IMR-90 (cell line): ENCODE measurements around the gene CRYZL1. TPM values are rescaled to one million over a fixed set of nuclear protein-coding genes. Genes with fewer than 3 reads are reported as not detected.

Source experiments
- ATAC-seq: fragments of 200-7000 bp; cut with Tn5 transposase; 2 replicates; pipeline ENCODE4 v1.9.1; 2020; ENCODE audit warnings: low read depth, mild to moderate bottlenecking, moderate library complexity
- BruUV-seq: library from RNA; stranded (reverse); fragments of 400-500 nt; replicated peaks from 2 replicates; lab custom pipeline; 2021; lab: Mats Ljungman, UMichigan
- CTCF ChIA-PET: fragments of 300-600 bp; formaldehyde crosslinking; extraction: SDS; loops from one replicate; lab custom pipeline; 2021; ENCODE audit warnings: antibody characterized with exemption; lab: Yijun Ruan, JAX
- POLR2A ChIA-PET: fragments of 300-600 bp; sonication (Branson Sonifier 250); formaldehyde crosslinking; loops from one replicate; lab custom pipeline; 2022; ENCODE audit warnings: antibody characterized with exemption; ENCODE audit not compliant: unreplicated experiment; lab: Charles Lee
- DNase-seq: peaks from one replicate; pipeline ENCODE4 v3.0.0; 2013
- H2AFZ ChIP-seq: replicated peaks from 2 replicates; pipeline ENCODE3; 2013; ENCODE audit warnings: low read length, mild to moderate bottlenecking; ENCODE audit not compliant: poor library complexity
- H2AK5ac ChIP-seq: 2 replicates; pipeline ENCODE4 v1.6.1; 2013; ENCODE audit warnings: low read depth, low read length, inconsistent platforms
- H2AK9ac ChIP-seq: replicated peaks from 2 replicates; pipeline ENCODE3; 2013; ENCODE audit warnings: mild to moderate bottlenecking, low read depth, low read length, moderate library complexity; ENCODE audit not compliant: poor library complexity
- H2BK120ac ChIP-seq: 2 replicates; pipeline ENCODE4 v1.6.1; 2013; ENCODE audit warnings: low read depth, low read length, inconsistent platforms
- H2BK15ac ChIP-seq: 3 replicates; pipeline ENCODE4 v1.6.1; 2013; ENCODE audit warnings: low read depth, low read length, inconsistent platforms
- H2BK20ac ChIP-seq: 2 replicates; pipeline ENCODE4 v1.6.1; 2013; ENCODE audit warnings: low read depth, mild to moderate bottlenecking, inconsistent platforms, low read length, moderate library complexity
- H2BK5ac ChIP-seq: 2 replicates; pipeline ENCODE4 v1.6.1; 2013; ENCODE audit warnings: mild to moderate bottlenecking, low read depth, low read length, inconsistent platforms; ENCODE audit not compliant: poor library complexity, severe bottlenecking
- H3K14ac ChIP-seq: replicated peaks from 2 replicates; pipeline ENCODE4 v1.6.1; 2013; ENCODE audit warnings: low read depth, low read length, inconsistent platforms
- H3K18ac ChIP-seq: 2 replicates; pipeline ENCODE4 v1.6.1; 2013; ENCODE audit warnings: low read depth, low read length, control low read depth
- H3K23ac ChIP-seq: 2 replicates; pipeline ENCODE4 v1.6.1; 2013; ENCODE audit warnings: low read depth, low read length, inconsistent platforms
- H3K27ac ChIP-seq: 2 replicates; pipeline ENCODE4 v1.5.1; 2013; ENCODE audit warnings: mild to moderate bottlenecking, control low read depth, low read length; ENCODE audit not compliant: insufficient read depth
- H3K27me3 ChIP-seq: 2 replicates; pipeline ENCODE4 v1.6.1; 2013; ENCODE audit warnings: low read length; ENCODE audit not compliant: control insufficient read depth, insufficient read depth
- H3K36me3 ChIP-seq: 2 replicates; pipeline ENCODE4 v1.6.1; 2013; ENCODE audit warnings: low read length, mixed read lengths; ENCODE audit not compliant: control insufficient read depth, insufficient read depth
- H3K4ac ChIP-seq: 2 replicates; pipeline ENCODE4 v1.6.1; 2013; ENCODE audit warnings: low read depth, low read length, inconsistent platforms
- H3K4me1 ChIP-seq: 2 replicates; pipeline ENCODE4 v1.6.1; 2013; ENCODE audit warnings: low read length, mixed read lengths; ENCODE audit not compliant: control insufficient read depth, insufficient read depth
- H3K4me2 ChIP-seq: 2 replicates; pipeline ENCODE4 v1.6.1; 2013; ENCODE audit warnings: low read depth, mild to moderate bottlenecking, control low read depth, low read length, moderate library complexity
- H3K4me3 ChIP-seq: 2 replicates; pipeline ENCODE4 v1.5.1; 2013; ENCODE audit warnings: low read depth, mild to moderate bottlenecking, control low read depth, low read length, moderate library complexity; ENCODE audit not compliant: insufficient read depth
- H3K56ac ChIP-seq: 2 replicates; pipeline ENCODE4 v1.6.1; 2013; ENCODE audit warnings: low read length, inconsistent platforms; ENCODE audit not compliant: insufficient read depth; ENCODE audit errors: extremely low read depth
- H3K79me1 ChIP-seq, 2 experiments: 2 replicates each; pipeline ENCODE4 v1.6.1; 2013; ENCODE audit warnings: low read length in 2 of 2, inconsistent platforms in 1 of 2, low read depth in 1 of 2
- H3K9ac ChIP-seq: 2 replicates; pipeline ENCODE4 v1.6.1; 2013; ENCODE audit warnings: low read depth, low read length, control low read depth
- H3K9me1 ChIP-seq: 2 replicates; pipeline ENCODE4 v1.6.1; 2013; ENCODE audit warnings: low read length, inconsistent platforms; ENCODE audit not compliant: insufficient read depth
- H3K9me3 ChIP-seq: 2 replicates; pipeline ENCODE4 v1.6.1; 2013; ENCODE audit warnings: low read length; ENCODE audit not compliant: control insufficient read depth, insufficient read depth
- H4K20me1 ChIP-seq: 2 replicates; pipeline ENCODE4 v1.6.1; 2013; ENCODE audit warnings: low read length, inconsistent platforms; ENCODE audit not compliant: insufficient read depth
- H4K5ac ChIP-seq: 2 replicates; pipeline ENCODE4 v1.6.1; 2013; ENCODE audit warnings: mild to moderate bottlenecking, low read depth, low read length, control low read depth
- H4K8ac ChIP-seq, 2 experiments: 2 replicates each; pipeline ENCODE4 v1.6.1; 2013; ENCODE audit warnings: low read depth in 2 of 2, low read length in 2 of 2, control low read depth in 1 of 2, inconsistent platforms in 1 of 2
- H4K91ac ChIP-seq: 2 replicates; pipeline ENCODE4 v1.6.1; 2013; ENCODE audit warnings: low read depth, low read length, inconsistent platforms; ENCODE audit not compliant: insufficient read depth
- CHD1 ChIP-seq: IDR thresholded peaks from 2 replicates; pipeline ENCODE4 v1.6.1; 2012; ENCODE audit warnings: low read depth, low read length, improper control_type of control experiment
- ELK1 ChIP-seq: fragments of 150-350 bp; IDR thresholded peaks from 2 replicates; pipeline ENCODE4 v1.6.1; 2016; ENCODE audit warnings: low read depth, mild to moderate bottlenecking, low read length, moderate library complexity, borderline replicate concordance
- NFE2L2 ChIP-seq: fragments of 150-350 bp; IDR thresholded peaks from 2 replicates; pipeline ENCODE4 v1.6.1; 2016; ENCODE audit warnings: low read depth, mild to moderate bottlenecking, low read length
- RFX5 ChIP-seq: IDR thresholded peaks from 2 replicates; pipeline ENCODE4 v1.8.0; 2012; ENCODE audit warnings: low read depth, mild to moderate bottlenecking, low read length, moderate library complexity
- WGBS, 2 experiments: methylation state at CpG; one replicate each; pipeline versions ENCODE4 v1.1.5 to v1.1.7; 2013; ENCODE audit warnings: missing lambda C conversion rate in 2 of 2; ENCODE audit not compliant: insufficient read length in 1 of 2; ENCODE audit errors: extremely low coverage in 2 of 2; 5-methylcytosine and 5-hydroxymethylcytosine counted together
- dilution Hi-C: fragments of 300-500 bp; cut with HindIII; formaldehyde crosslinking; loops from one replicate; pipeline ENCODE4 v1.14.3; 2018; ENCODE audit warnings: low sequenced_read_pairs; ENCODE audit not compliant: unreplicated experiment
- in situ Hi-C: fragments of 300-500 bp; cut with MboI; formaldehyde crosslinking; loops from 3 replicates; pipeline ENCODE4 v1.14.3; 2019; ENCODE audit warnings: low sequenced_read_pairs, inconsistent platforms, mixed read lengths
- intact Hi-C: fragments of 100-400 bp; cut with micrococcal nuclease; formaldehyde crosslinking; loops from 2 replicates; pipeline ENCODE4 v1.10.0; 2022
- polyA plus RNA-seq, 3 experiments: library from polyadenylated mRNA; depleted of rRNA; stranded (reverse); fragments of >200 nt; gene quantifications; 2 replicates each; pipeline ENCODE4 v1.2.3, GENCODE V29; 2012; ENCODE audit warnings: low replicate concordance in 1 of 3
- total RNA-seq: library from RNA; depleted of rRNA; stranded (reverse); fragments of >200 nt; gene quantifications from 2 replicates; pipeline ENCODE4 v1.2.3, GENCODE V29; 2012
- TF ChIP-seq, protein P1 (sequence below): fragments of 150-350 bp; IDR thresholded peaks from 2 replicates; pipeline ENCODE4 v1.6.1; 2017; ENCODE audit warnings: mild to moderate bottlenecking, antibody characterized with exemption, low read length, low read depth
- TF ChIP-seq, protein P2 (sequence below): conservative IDR thresholded peaks from 2 replicates; pipeline ENCODE4 v1.5.1; 2012; ENCODE audit warnings: mild to moderate bottlenecking, low read depth, low read length, improper control_type of control experiment

The CRYZL1 gene
- total and polyA plus RNA-seq, 2 of the 4 experiments (the other 2 are of a cell fraction), result 19.9 to 28.5 TPM

DNA sequence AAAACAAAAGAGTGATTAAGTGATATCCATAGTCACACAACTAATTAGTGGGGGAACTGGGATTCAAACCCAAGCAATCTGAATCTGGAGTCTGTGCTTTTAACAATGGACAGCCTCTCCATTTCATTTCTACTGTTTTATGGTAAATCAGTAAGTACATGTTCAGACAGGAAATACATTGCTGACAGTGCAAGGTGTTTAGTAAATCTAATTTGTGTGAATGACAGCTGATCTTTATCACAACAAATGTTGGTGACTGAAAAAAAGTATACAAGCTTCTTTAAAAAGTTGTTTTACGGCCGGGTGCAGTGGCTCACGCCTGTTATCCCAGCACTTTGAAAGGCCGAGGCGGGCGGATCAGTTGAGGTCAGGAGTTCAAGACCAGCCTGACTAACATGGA, 73.6 kb downstream of the CRYZL1 start:
- DNase-seq (no peak), ATAC-seq (no peak)
- Histone ChIP-seq H4K5ac (no peak overlapping the region), H3K4me2 (no peak overlapping the region), H3K4me3 (no peak overlapping the region), H4K8ac (no peak overlapping the region), H2BK15ac (no peak overlapping the region), H3K18ac (no peak overlapping the region), H4K91ac (no peak overlapping the region), H2BK120ac (no peak overlapping the region), H3K9me3 (no peaks in the 10 kb centered on the region), H2AFZ (no peak overlapping the region), H3K14ac (no peak overlapping the region), H3K4ac (no peak overlapping the region), H3K4me1 (peaks cover 3% of the 10 kb centered on the region; the same call in 1 of the 2 replicates), H3K9me1 (0 out of 2 replicates have a peak, but pooled peaks cover 3% of the 10 kb centered on the region), H3K56ac (no peak overlapping the region), H3K36me3 (peaks cover 37% of the 10 kb centered on the region), H2BK5ac (no peak overlapping the region), H2AK5ac (no peak overlapping the region), H2AK9ac (no peak overlapping the region), H3K79me1 (peaks cover 15 to 41% of the 10 kb centered on the region in 2 experiments), H3K27me3 (no peaks in the 10 kb centered on the region), H3K23ac (no peak overlapping the region), H2BK20ac (no peak overlapping the region), H3K9ac (no peak overlapping the region), H4K20me1 (peaks cover 20% of the 10 kb centered on the region), H3K27ac (no peak overlapping the region)
- POLR2A ChIA-PET, result no interaction called here
- dilution Hi-C loops, result no loop called here
- in situ Hi-C loops, result no loop called here
- CTCF ChIA-PET, result no interaction called here
- no TSS peak for BruUV-seq
- TF ChIP-seq, protein P1, sequence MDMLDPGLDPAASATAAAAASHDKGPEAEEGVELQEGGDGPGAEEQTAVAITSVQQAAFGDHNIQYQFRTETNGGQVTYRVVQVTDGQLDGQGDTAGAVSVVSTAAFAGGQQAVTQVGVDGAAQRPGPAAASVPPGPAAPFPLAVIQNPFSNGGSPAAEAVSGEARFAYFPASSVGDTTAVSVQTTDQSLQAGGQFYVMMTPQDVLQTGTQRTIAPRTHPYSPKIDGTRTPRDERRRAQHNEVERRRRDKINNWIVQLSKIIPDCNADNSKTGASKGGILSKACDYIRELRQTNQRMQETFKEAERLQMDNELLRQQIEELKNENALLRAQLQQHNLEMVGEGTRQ, result no peak
- no peak for TF ChIP-seq RFX5
- TF ChIP-seq CHD1, result no peak
- TF ChIP-seq, protein P2, sequence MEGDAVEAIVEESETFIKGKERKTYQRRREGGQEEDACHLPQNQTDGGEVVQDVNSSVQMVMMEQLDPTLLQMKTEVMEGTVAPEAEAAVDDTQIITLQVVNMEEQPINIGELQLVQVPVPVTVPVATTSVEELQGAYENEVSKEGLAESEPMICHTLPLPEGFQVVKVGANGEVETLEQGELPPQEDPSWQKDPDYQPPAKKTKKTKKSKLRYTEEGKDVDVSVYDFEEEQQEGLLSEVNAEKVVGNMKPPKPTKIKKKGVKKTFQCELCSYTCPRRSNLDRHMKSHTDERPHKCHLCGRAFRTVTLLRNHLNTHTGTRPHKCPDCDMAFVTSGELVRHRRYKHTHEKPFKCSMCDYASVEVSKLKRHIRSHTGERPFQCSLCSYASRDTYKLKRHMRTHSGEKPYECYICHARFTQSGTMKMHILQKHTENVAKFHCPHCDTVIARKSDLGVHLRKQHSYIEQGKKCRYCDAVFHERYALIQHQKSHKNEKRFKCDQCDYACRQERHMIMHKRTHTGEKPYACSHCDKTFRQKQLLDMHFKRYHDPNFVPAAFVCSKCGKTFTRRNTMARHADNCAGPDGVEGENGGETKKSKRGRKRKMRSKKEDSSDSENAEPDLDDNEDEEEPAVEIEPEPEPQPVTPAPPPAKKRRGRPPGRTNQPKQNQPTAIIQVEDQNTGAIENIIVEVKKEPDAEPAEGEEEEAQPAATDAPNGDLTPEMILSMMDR, result no peak
- TF ChIP-seq ELK1, result no peak
- TF ChIP-seq NFE2L2, result no peak
- 91% methylated on average over 6 of the region's 6 CpGs; no CpG with 5 or more reads in 1 of the 2 experiments for WGBS, 2 experiments
- intact Hi-C loops, result no loop called here
